ENCODE data around the gene SMPD3.

The SMPD3 gene

DNA sequence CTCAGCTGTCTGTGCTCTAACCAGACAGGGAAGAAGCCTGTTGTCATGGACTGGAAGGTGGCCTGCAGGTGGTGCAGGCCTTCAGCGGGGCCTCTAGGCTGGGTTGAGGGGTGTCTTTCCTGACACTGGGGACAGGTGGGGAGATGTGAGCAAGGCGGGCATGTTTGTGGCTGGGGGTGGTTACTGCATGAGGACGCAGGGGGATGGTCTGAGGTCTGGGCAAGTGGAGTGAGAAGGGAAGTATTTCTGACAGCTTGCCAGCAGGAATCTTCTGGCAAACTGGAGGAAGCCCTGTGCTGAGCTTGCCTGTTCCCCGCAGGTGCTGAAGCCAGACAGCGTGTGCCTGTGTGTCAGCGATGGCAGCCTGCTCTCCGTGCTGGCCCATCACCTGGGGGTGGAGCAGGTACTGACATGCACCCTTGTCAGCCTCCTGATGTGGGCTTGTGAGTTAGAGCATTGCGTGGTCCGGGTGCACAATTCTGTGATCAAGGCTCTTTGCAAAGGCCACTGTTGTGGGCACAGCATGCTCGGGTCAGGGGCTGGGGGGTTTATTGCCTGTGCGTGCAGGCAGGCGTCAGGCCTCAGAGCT is 101.3 kb downstream of the SMPD3 start:
- Histone ChIP-seq H3K9me3 (replicated peaks; ENCODE audit: low read length) (no peaks in the 10 kb centered on the region), H3K36me3 (ENCODE audit: insufficient read depth, low read length) (peaks cover 44% of the 10 kb centered on the region), H3K9ac (ENCODE audit: low read depth, low read length) (no peak overlapping the region), H3K4me1 (ENCODE audit: control insufficient read depth, insufficient read depth, low read length) (no peaks in the 10 kb centered on the region), H3K4me2 (ENCODE audit: low read length) (no peak overlapping the region), H3K27me3 (ENCODE audit: control insufficient read depth, insufficient read depth, low read length) (no peaks in the 10 kb centered on the region), H3K4me3 (ENCODE audit: low read length) (no peak overlapping the region)

DNA sequence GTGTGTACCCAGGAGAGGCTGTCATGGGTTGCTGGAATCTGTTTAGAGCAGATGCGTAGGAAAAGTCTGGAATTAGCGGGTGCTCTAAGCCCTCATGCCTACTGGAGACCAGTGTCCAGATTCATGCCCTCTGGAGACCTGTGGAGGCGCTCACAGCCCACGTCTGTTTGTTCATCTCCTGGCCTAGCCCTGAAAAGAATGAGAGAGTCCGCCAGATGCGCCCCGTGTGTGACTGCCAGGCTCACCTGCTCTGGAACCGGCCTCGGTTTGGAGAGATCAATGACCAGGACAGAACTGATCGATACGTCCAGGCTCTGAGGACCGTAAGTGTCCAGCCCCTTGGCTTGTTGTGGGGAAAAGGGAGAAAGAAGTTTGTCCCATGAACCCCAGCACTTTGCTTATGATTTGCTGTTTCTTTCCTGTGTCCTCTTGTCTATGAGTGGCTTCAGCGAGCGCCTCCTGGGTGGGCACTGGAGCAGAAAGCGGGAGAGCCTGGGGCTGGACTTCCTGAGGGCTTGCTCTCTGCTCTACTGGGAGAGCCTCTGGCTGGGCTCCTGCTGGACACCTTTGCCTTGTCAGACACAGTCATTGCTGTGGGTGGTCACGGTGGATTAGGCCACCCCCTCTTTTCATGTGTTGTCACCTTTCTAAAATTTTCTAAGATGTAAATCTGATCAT is 102.2 kb downstream of the SMPD3 start:
- Histone ChIP-seq H3K4me1 (ENCODE audit: control insufficient read depth, insufficient read depth, low read length) (no peaks in the 10 kb centered on the region), H3K9ac (ENCODE audit: low read depth, low read length) (no peak overlapping the region), H3K4me3 (ENCODE audit: low read length) (no peak overlapping the region), H3K27me3 (ENCODE audit: control insufficient read depth, insufficient read depth, low read length) (no peaks in the 10 kb centered on the region), H3K4me2 (ENCODE audit: low read length) (no peak overlapping the region), H3K9me3 (replicated peaks; ENCODE audit: low read length) (no peaks in the 10 kb centered on the region), H3K36me3 (ENCODE audit: insufficient read depth, low read length) (peaks cover 38% of the 10 kb centered on the region)

DNA sequence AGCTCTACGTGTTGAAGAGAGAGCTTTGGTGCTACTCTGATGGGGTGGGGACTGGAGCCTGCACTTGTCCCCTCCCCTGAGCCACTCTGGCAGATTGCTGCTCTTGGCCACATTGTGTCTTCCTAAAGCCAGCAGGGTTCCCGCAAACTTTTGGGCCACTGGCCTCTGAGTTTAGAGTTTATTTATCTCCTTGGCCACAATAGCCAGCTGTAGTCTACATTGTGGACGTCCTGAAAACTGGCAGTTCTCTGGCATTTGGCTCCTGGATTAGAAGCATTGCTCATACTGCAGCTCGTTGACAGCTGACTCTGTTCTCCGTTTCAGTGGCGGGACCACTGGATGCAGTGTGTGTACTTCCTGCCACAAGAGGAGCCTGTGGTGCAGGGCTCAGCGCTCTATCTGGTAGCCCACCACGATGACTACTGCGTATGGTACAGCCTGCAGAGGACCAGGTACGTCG is 102.9 kb downstream of the SMPD3 start:
- Histone ChIP-seq H3K4me3 (ENCODE audit: low read length) (no peak overlapping the region), H3K36me3 (ENCODE audit: insufficient read depth, low read length) (peaks cover 45% of the 10 kb centered on the region), H3K4me2 (ENCODE audit: low read length) (no peak overlapping the region), H3K9me3 (replicated peaks; ENCODE audit: low read length) (no peaks in the 10 kb centered on the region), H3K9ac (ENCODE audit: low read depth, low read length) (no peak overlapping the region), H3K4me1 (ENCODE audit: control insufficient read depth, insufficient read depth, low read length) (no peaks in the 10 kb centered on the region), H3K27me3 (ENCODE audit: control insufficient read depth, insufficient read depth, low read length) (no peaks in the 10 kb centered on the region)

GRCh38 chr16:68344252-68344651 is 104.1 kb downstream of the SMPD3 start:
- peaks cover 54% of the 10 kb centered on the region for H3K36me3 ChIP-seq (ENCODE audit: insufficient read depth, low read length)
- H3K9ac ChIP-seq (ENCODE audit: low read depth, low read length), result no peak overlapping the region

GRCh38 chr16:68343137-68343536 is 105.2 kb downstream of the SMPD3 start:
- Histone ChIP-seq H3K36me3 (ENCODE audit: insufficient read depth, low read length) (peaks cover 53% of the 10 kb centered on the region), H3K4me3 (ENCODE audit: low read length) (no peak overlapping the region), H3K4me2 (ENCODE audit: low read length) (no peak overlapping the region), H3K9me3 (replicated peaks; ENCODE audit: low read length) (no peaks in the 10 kb centered on the region), H3K27me3 (ENCODE audit: control insufficient read depth, insufficient read depth, low read length) (no peaks in the 10 kb centered on the region), H3K9ac (ENCODE audit: low read depth, low read length) (no peak overlapping the region), H3K4me1 (ENCODE audit: control insufficient read depth, insufficient read depth, low read length) (no peaks in the 10 kb centered on the region)

More at GRCh38 chr16:68344252-68344651, 104.1 kb downstream of the SMPD3 start:
- H3K4me1 ChIP-seq (ENCODE audit: control insufficient read depth, insufficient read depth, low read length), result no peaks in the 10 kb centered on the region
- no peaks in the 10 kb centered on the region for H3K27me3 ChIP-seq (ENCODE audit: control insufficient read depth, insufficient read depth, low read length)
- no peaks in the 10 kb centered on the region for H3K9me3 ChIP-seq (replicated peaks; ENCODE audit: low read length)
- no peak overlapping the region for H3K4me2 ChIP-seq (ENCODE audit: low read length)
- H3K4me3 ChIP-seq (ENCODE audit: low read length), result no peak overlapping the region

DNA sequence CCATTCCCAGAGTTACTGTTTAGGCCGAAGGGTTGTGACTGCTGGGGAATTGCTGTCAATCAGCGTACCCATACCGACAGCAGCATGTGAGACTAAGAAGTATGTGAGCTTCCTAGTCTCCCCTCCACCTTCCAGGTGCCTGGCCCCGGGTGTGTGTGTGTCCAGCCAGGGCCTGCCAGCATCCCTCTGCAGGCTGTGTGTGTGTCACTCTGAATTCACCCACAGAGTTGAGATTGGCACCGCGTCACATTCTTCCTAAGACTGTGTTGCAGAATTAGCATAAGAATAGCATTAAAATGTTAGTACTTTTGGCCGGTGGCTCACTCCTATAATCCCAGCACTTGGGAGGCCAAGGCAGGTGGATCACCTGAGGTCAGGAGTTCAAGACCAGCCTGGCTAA is 105.7 kb downstream of the SMPD3 start:
- Histone ChIP-seq H3K4me2 (ENCODE audit: low read length) (no peak overlapping the region), H3K4me3 (ENCODE audit: low read length) (no peak overlapping the region), H3K27me3 (ENCODE audit: control insufficient read depth, insufficient read depth, low read length) (no peaks in the 10 kb centered on the region), H3K4me1 (ENCODE audit: control insufficient read depth, insufficient read depth, low read length) (no peaks in the 10 kb centered on the region), H3K9ac (ENCODE audit: low read depth, low read length) (no peak overlapping the region), H3K9me3 (replicated peaks; ENCODE audit: low read length) (no peaks in the 10 kb centered on the region), H3K36me3 (ENCODE audit: insufficient read depth, low read length) (peaks cover 58% of the 10 kb centered on the region)

DNA sequence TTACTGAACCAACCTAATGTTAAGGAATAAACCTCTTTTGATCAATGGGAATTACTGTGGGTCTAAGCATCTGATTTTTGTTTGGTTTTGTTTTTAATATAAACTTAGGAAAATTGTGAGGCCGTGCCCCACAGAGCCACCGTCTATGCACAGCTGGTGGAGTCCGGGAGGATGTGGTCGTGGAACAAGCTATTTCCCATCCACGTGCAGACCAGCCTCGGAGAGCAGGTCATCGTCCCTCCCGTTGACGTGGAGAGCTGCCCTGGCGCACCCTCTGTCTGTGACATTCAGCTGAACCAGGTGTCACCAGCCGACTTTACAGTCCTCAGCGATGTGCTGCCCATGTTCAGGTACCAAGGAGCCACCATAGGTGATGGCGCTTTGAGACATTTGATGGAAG is 109.1 kb downstream of the SMPD3 start:
- peaks cover 13% of the 10 kb centered on the region for H3K4me1 ChIP-seq (ENCODE audit: control insufficient read depth, insufficient read depth, low read length)
- no peak overlapping the region for H3K4me3 ChIP-seq (ENCODE audit: low read length)
- H3K4me2 ChIP-seq (ENCODE audit: low read length), result no peak overlapping the region
- no peak overlapping the region for H3K9ac ChIP-seq (ENCODE audit: low read depth, low read length)
- no peaks in the 10 kb centered on the region for H3K9me3 ChIP-seq (replicated peaks; ENCODE audit: low read length)
- peaks cover 43% of the 10 kb centered on the region for H3K36me3 ChIP-seq (ENCODE audit: insufficient read depth, low read length)
- H3K27me3 ChIP-seq (ENCODE audit: control insufficient read depth, insufficient read depth, low read length), result no peaks in the 10 kb centered on the region

GRCh38 chr16:68338326-68339119 is 109.8 kb downstream of the SMPD3 start:
- no peaks in the 10 kb centered on the region for H3K9me3 ChIP-seq (replicated peaks; ENCODE audit: low read length)
- no peak overlapping the region for H3K9ac ChIP-seq (ENCODE audit: low read depth, low read length)
- H3K4me1 ChIP-seq (ENCODE audit: control insufficient read depth, insufficient read depth, low read length), result peaks cover 18% of the 10 kb centered on the region
- H3K36me3 ChIP-seq (ENCODE audit: insufficient read depth, low read length), result peaks cover 43% of the 10 kb centered on the region
- H3K4me2 ChIP-seq (ENCODE audit: low read length), result no peak overlapping the region
- no peaks in the 10 kb centered on the region for H3K27me3 ChIP-seq (ENCODE audit: control insufficient read depth, insufficient read depth, low read length)
- no peak overlapping the region for H3K4me3 ChIP-seq (ENCODE audit: low read length)

DNA sequence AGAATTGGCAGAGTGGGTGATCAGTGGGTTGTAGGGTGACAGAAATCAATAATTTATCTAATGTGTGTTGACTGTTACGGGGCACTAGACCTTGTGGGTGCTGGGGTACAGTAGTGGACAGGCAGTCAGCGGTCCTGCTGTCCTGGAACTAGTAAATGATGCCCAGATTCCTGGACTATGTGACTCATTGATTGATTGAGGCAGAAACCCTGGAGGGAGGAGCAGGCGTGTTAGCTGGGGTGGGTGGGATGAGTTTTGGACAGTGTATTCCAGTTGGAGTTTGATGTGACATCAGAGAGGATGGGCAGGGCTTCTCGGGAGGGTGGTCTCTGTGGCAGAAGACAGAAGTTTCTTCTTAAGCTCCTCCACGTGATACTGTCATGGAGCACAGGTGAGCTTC is 113.1 kb downstream of the SMPD3 start:
- Histone ChIP-seq H3K36me3 (ENCODE audit: insufficient read depth, low read length) (peaks cover 27% of the 10 kb centered on the region), H3K9me3 (replicated peaks; ENCODE audit: low read length) (no peaks in the 10 kb centered on the region), H3K9ac (ENCODE audit: low read depth, low read length) (no peak overlapping the region), H3K27me3 (ENCODE audit: control insufficient read depth, insufficient read depth, low read length) (no peaks in the 10 kb centered on the region), H3K4me1 (ENCODE audit: control insufficient read depth, insufficient read depth, low read length) (peaks cover 37% of the 10 kb centered on the region), H3K4me2 (ENCODE audit: low read length) (no peak overlapping the region), H3K4me3 (ENCODE audit: low read length) (no peak overlapping the region)

- Histone ChIP-seq H3K9ac (ENCODE audit: low read depth, low read length) (peak overlapping the region; percentile 12), H3K4me1 (ENCODE audit: control insufficient read depth, insufficient read depth, low read length) (peaks cover 37% of the 10 kb centered on the region), H3K27me3 (ENCODE audit: control insufficient read depth, insufficient read depth, low read length) (no peaks in the 10 kb centered on the region), H3K36me3 (ENCODE audit: insufficient read depth, low read length) (peaks cover 12% of the 10 kb centered on the region), H3K9me3 (replicated peaks; ENCODE audit: low read length) (no peaks in the 10 kb centered on the region), H3K4me2 (ENCODE audit: low read length) (peak overlapping the region; percentile 30), H3K4me3 (ENCODE audit: low read length) (no peak overlapping the region)
These were observed 115.7 kb downstream of the SMPD3 start for GRCh38 chr16:68332411-68333121.

DNA sequence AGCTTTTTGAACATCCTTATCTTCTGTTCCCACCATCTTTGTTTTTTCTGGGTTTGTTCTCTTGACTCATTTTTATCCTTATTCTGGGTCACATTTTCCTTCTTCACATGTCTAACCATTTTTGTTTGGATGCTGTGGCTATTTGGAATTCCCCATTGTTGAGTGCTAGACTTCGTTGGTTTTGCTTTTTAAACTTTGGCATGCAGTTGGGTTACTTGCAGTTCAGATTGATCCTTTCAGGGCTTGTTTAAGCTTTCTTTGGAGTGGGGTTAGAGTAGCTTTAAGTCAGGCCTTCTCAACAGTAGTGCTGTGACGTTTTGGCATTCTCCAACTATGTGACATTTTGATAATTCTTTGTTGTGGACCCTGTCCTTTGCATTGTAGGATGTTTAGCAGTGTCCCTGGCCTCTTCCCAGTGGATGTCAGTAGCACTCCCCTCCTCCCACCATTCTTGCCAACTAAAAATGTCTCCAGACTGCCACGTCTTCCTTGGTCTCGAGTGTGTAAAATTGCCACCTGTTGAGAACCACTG is 116.4 kb downstream of the SMPD3 start:
- no peak overlapping the region for H3K4me3 ChIP-seq (ENCODE audit: low read length)
- H3K9me3 ChIP-seq (replicated peaks; ENCODE audit: low read length), result no peaks in the 10 kb centered on the region
- peaks cover 6% of the 10 kb centered on the region for H3K36me3 ChIP-seq (ENCODE audit: insufficient read depth, low read length)
- no peaks in the 10 kb centered on the region for H3K27me3 ChIP-seq (ENCODE audit: control insufficient read depth, insufficient read depth, low read length)
- peak overlapping the region; percentile 12 for H3K9ac ChIP-seq (ENCODE audit: low read depth, low read length)
- peak overlapping the region; percentile 30 for H3K4me2 ChIP-seq (ENCODE audit: low read length)
- peaks cover 37% of the 10 kb centered on the region for H3K4me1 ChIP-seq (ENCODE audit: control insufficient read depth, insufficient read depth, low read length)

Data from skeletal muscle satellite cell (primary cell).